K562 (cell line): ENCODE data around the gene HDHD3. TPM values are rescaled to one million over a fixed set of nuclear protein-coding genes. Genes with fewer than 3 reads are reported as not detected.

Experiments
- EP400 ChIP-seq: fragments of 450-650 bp; IDR thresholded peaks from 2 replicates; pipeline ENCODE4 v1.6.1; 2017; ENCODE audit warnings: antibody characterized with exemption, mild to moderate bottlenecking, moderate library complexity
- GATAD2A ChIP-seq: fragments of 450-650 bp; IDR thresholded peaks from 2 replicates; pipeline ENCODE4 v1.6.1; 2017
- HNRNPK ChIP-seq: fragments of 200-400 bp; formaldehyde crosslinking; IDR thresholded peaks from one replicate; pipeline ENCODE4 v1.6.1; 2018; ENCODE audit warnings: mild to moderate bottlenecking, low read depth, low read length; ENCODE audit not compliant: poor library complexity, severe bottlenecking
- MEF2A ChIP-seq: IDR thresholded peaks from 2 replicates; pipeline ENCODE4 v1.6.1; 2011; ENCODE audit warnings: low read depth, mild to moderate bottlenecking, low read length, moderate library complexity; ENCODE audit not compliant: control insufficient read depth
- MLX ChIP-seq, 2 experiments: fragments of 450-650 bp in 1 of 2; sonication (generic) in 1 of 2; formaldehyde crosslinking; conservative IDR thresholded peaks; 2 replicates each; pipeline versions ENCODE4 v1.4.0 to v1.8.1; 2020 to 2022; ENCODE audit warnings: mild to moderate bottlenecking in 1 of 2, missing genetic modification reagents in 1 of 2
- PBX2 ChIP-seq, 2 experiments: IDR thresholded peaks in 1 of 2; conservative IDR thresholded peaks in 1 of 2; 2 replicates each; pipeline ENCODE4 v1.6.1; 2016; ENCODE audit warnings: low read depth in 2 of 2, mild to moderate bottlenecking in 1 of 2, missing compliant biosample characterization in 1 of 2, missing genetic modification characterization in 1 of 2, moderate library complexity in 1 of 2
- POLR2G ChIP-seq: fragments of 200-400 bp; formaldehyde crosslinking; IDR thresholded peaks from 2 replicates; pipeline ENCODE4 v1.6.1; 2017; ENCODE audit warnings: low read depth, mild to moderate bottlenecking, antibody characterized with exemption, low read length, moderate library complexity
- RCOR1 ChIP-seq, 2 experiments: IDR thresholded peaks; 2 replicates each; pipeline ENCODE4 v1.6.1; 2012; ENCODE audit warnings: low read depth in 2 of 2, low read length in 2 of 2, borderline replicate concordance in 1 of 2, improper control_type of control experiment in 1 of 2
- RERE ChIP-seq: sonication (generic); formaldehyde crosslinking; IDR thresholded peaks from 2 replicates; pipeline ENCODE4 v1.8.0; 2023; ENCODE audit warnings: missing genetic modification reagents, mild to moderate bottlenecking, borderline replicate concordance
- TCFL5 ChIP-seq: fragments of 250-450 bp; sonication (Bioruptor Pico); conservative IDR thresholded peaks from 2 replicates; pipeline ENCODE4 v1.6.1; 2021; ENCODE audit warnings: mild to moderate bottlenecking, moderate library complexity, matching md5 sums
- THAP7 ChIP-seq: fragments of 250-450 bp; sonication (Bioruptor Pico); IDR thresholded peaks from 2 replicates; pipeline ENCODE4 v1.5.0; 2021
- ZBTB43 ChIP-seq: sonication (generic); formaldehyde crosslinking; IDR thresholded peaks from 2 replicates; pipeline ENCODE4 v1.8.0; 2023; ENCODE audit warnings: mild to moderate bottlenecking, missing genetic modification reagents
- ZNF134 ChIP-seq: fragments of 250-450 bp; sonication (Bioruptor Pico); conservative IDR thresholded peaks from 2 replicates; pipeline ENCODE4 v1.4.0; 2020
- polyA plus RNA-seq, 8 experiments: library from polyadenylated mRNA; depleted of rRNA in 4 of 8; stranded (reverse) in 5 of 8; unstranded in 3 of 8; fragments of >200 nt; fragmentation: Nextera tagmentation in 2 of 8; fragmentation: Illumina TruSeq in 1 of 8; extraction: Ambion mirVana in 2 of 8; extraction: Trizol in 1 of 8; gene quantifications; 2 replicates each; pipeline versions ENCODE4 v1.2.1 to v1.2.3, GENCODE V29; 2011 to 2014; ENCODE audit warnings: inconsistent platforms in 1 of 8, missing spikeins in 1 of 8
- total RNA-seq, 7 experiments: library from RNA; depleted of rRNA in 6 of 7; stranded (reverse); fragments of >200 nt in 6 of 7; fragmentation: Illumina TruSeq in 2 of 7; extraction: Trizol in 2 of 7; gene quantifications; 2 replicates each; pipeline versions ENCODE4 v1.2.1 to v1.2.3, GENCODE V29; 2011 to 2021; ENCODE audit warnings: low replicate concordance in 1 of 7

Gene HDHD3
- total and polyA plus RNA-seq, 9 of the 15 experiments (the other 6 are each of a cell fraction or from before 2014, with no cell fraction given), result 1.1 to 19.1 (median 10.9) TPM

GRCh38 chr9:113368982-113369854, 7.6 kb downstream of the HDHD3 start (continued):
- TF ChIP-seq PBX2 (CRISPR knock-in tag; IDR thresholded peaks at IDR 0.05; ENCODE audit: low read depth), result no peak
- no peak for TF ChIP-seq PBX2 (tag; conservative IDR thresholded peaks at IDR 0.05; ENCODE audit: low read depth)
- no peak for TF ChIP-seq MLX (CRISPR knock-in tag; conservative IDR thresholded peaks at IDR 0.05)
- no peak for TF ChIP-seq GATAD2A
- TF ChIP-seq ZNF134 (CRISPR knock-in tag), result no peak
- peak; percentile 96 to 100 for TF ChIP-seq RCOR1 (IDR thresholded peaks at IDR 0.05; ENCODE audit: borderline replicate concordance in 1 of 2, low read depth in 2 of 2, low read length in 2 of 2)
- TF ChIP-seq ZBTB43 (CRISPR knock-in tag), result no peak
- no peak for TF ChIP-seq MEF2A
- no peak for TF ChIP-seq HNRNPK
- TF ChIP-seq POLR2G, result no peak
- TF ChIP-seq EP400, result no peak; the same call in 1 of the 2 replicates
- TF ChIP-seq RERE (CRISPR knock-in tag), result no peak
- TF ChIP-seq TCFL5 (CRISPR knock-in tag), result no peak
- TF ChIP-seq THAP7 (CRISPR knock-in tag), result no peak
